ENCODE measurements around the gene APPL1. TPM values are rescaled to one million over a fixed set of nuclear protein-coding genes. Genes with fewer than 3 reads are reported as not detected.

The APPL1 gene
- total and polyA plus RNA-seq, 2 of the 13 experiments (the other 11 are each of a cell fraction or from before 2014, with no cell fraction given), result 14.3 to 29.0 TPM

- TF ChIP-seq NR2F6 (IDR thresholded peaks at IDR 0.05) (no peak), NR2F6 (CRISPR knock-in tag; IDR thresholded peaks at IDR 0.05) (no peak), ZNF468 (CRISPR knock-in tag; IDR thresholded peaks at IDR 0.05) (no peak), ZKSCAN1 (IDR thresholded peaks at IDR 0.05; ENCODE audit: low read length) (peak; percentile 11; the same call in 1 of the 2 replicates), YEATS4 (CRISPR knock-in tag; IDR thresholded peaks at IDR 0.05; ENCODE audit: borderline replicate concordance) (no peak), ZNF687 (CRISPR knock-in tag; IDR thresholded peaks at IDR 0.05) (peak; percentile 72), PHF20 (CRISPR knock-in tag; IDR thresholded peaks at IDR 0.05) (peak; percentile 7; the same call in 1 of the 2 replicates), ZNF180 (CRISPR knock-in tag; IDR thresholded peaks at IDR 0.05; ENCODE audit: borderline replicate concordance, low read depth) (no peak), HOXA7 (CRISPR knock-in tag; IDR thresholded peaks at IDR 0.05) (no peak), GTF2F1 (IDR thresholded peaks at IDR 0.05; ENCODE audit: low read length) (no peak), RXRA (CRISPR knock-in tag; IDR thresholded peaks at IDR 0.05) (0 out of 2 replicates have a peak, but pooled peaks have one; percentile 25), ZNF589 (CRISPR knock-in tag; conservative IDR thresholded peaks at IDR 0.05) (no peak), TFAP4 (IDR thresholded peaks at IDR 0.05; ENCODE audit: borderline replicate concordance, low read depth) (no peak), KMT2A (CRISPR knock-in tag; IDR thresholded peaks at IDR 0.05) (peak; percentile 75; the same call in 1 of the 2 replicates), TAF1 (CRISPR knock-in tag; IDR thresholded peaks at IDR 0.05) (no peak), ZNF629 (CRISPR knock-in tag; conservative IDR thresholded peaks at IDR 0.05) (no peak), ZSCAN30 (CRISPR knock-in tag; IDR thresholded peaks at IDR 0.05) (no peak), IKZF1 (IDR thresholded peaks at IDR 0.05) (no peak), ISX (CRISPR knock-in tag; conservative IDR thresholded peaks at IDR 0.05) (no peak)
- TF ChIP-seq, protein P1, sequence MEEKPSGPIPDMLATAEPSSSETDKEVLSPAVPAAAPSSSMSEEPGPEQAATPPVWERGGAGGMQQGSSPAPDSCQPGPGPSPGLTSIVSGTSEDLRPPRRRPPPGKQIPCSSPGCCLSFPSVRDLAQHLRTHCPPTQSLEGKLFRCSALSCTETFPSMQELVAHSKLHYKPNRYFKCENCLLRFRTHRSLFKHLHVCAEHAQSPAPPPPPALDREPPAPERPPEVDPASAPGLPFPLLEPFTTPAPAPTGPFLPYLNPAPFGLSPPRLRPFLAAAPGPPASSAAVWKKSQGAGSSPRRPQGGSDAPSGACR (CRISPR knock-in tag; IDR thresholded peaks at IDR 0.05), result no peak
- TF ChIP-seq, protein P2, sequence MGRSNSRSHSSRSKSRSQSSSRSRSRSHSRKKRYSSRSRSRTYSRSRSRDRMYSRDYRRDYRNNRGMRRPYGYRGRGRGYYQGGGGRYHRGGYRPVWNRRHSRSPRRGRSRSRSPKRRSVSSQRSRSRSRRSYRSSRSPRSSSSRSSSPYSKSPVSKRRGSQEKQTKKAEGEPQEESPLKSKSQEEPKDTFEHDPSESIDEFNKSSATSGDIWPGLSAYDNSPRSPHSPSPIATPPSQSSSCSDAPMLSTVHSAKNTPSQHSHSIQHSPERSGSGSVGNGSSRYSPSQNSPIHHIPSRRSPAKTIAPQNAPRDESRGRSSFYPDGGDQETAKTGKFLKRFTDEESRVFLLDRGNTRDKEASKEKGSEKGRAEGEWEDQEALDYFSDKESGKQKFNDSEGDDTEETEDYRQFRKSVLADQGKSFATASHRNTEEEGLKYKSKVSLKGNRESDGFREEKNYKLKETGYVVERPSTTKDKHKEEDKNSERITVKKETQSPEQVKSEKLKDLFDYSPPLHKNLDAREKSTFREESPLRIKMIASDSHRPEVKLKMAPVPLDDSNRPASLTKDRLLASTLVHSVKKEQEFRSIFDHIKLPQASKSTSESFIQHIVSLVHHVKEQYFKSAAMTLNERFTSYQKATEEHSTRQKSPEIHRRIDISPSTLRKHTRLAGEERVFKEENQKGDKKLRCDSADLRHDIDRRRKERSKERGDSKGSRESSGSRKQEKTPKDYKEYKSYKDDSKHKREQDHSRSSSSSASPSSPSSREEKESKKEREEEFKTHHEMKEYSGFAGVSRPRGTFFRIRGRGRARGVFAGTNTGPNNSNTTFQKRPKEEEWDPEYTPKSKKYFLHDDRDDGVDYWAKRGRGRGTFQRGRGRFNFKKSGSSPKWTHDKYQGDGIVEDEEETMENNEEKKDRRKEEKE (IDR thresholded peaks at IDR 0.05), result no peak
- TF ChIP-seq, protein P3, sequence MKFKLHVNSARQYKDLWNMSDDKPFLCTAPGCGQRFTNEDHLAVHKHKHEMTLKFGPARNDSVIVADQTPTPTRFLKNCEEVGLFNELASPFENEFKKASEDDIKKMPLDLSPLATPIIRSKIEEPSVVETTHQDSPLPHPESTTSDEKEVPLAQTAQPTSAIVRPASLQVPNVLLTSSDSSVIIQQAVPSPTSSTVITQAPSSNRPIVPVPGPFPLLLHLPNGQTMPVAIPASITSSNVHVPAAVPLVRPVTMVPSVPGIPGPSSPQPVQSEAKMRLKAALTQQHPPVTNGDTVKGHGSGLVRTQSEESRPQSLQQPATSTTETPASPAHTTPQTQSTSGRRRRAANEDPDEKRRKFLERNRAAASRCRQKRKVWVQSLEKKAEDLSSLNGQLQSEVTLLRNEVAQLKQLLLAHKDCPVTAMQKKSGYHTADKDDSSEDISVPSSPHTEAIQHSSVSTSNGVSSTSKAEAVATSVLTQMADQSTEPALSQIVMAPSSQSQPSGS (CRISPR knock-in tag; IDR thresholded peaks at IDR 0.05), result no peak
These were observed 612 bp downstream of the APPL1 start (continued) for GRCh38 chr3:57227930-57228751.

All from HepG2 (cell line).